Measurements from ENCODE around the gene SLC24A5. TPM values are rescaled to one million over a fixed set of nuclear protein-coding genes. Genes with fewer than 3 reads are reported as not detected.

SLC24A5 gene
- total RNA-seq, 4 donors from 2014 or later = not detected

DNA sequence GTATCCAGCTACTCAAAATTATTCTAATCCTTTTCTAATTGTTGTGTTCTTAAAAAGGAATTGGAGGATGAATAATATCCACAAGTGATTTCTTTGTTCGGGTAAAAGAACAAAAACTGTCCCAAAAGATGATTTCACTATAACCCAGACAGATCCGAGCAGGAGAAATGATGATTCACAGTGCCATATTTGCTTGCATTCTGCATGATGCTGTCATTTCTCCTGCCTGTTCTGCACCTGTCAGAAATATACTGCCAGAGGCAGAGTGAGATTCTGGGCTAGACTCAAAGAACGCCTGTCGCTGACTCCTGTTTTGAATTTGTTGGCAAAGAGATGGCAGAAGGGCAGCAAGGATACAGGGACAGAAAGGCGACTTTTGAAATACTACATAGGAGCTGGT is 34.7 kb upstream of the SLC24A5 start:
- TF ChIP-seq, protein P1, sequence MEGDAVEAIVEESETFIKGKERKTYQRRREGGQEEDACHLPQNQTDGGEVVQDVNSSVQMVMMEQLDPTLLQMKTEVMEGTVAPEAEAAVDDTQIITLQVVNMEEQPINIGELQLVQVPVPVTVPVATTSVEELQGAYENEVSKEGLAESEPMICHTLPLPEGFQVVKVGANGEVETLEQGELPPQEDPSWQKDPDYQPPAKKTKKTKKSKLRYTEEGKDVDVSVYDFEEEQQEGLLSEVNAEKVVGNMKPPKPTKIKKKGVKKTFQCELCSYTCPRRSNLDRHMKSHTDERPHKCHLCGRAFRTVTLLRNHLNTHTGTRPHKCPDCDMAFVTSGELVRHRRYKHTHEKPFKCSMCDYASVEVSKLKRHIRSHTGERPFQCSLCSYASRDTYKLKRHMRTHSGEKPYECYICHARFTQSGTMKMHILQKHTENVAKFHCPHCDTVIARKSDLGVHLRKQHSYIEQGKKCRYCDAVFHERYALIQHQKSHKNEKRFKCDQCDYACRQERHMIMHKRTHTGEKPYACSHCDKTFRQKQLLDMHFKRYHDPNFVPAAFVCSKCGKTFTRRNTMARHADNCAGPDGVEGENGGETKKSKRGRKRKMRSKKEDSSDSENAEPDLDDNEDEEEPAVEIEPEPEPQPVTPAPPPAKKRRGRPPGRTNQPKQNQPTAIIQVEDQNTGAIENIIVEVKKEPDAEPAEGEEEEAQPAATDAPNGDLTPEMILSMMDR (IDR thresholded peaks at IDR 0.05; ENCODE audit: low read depth) = no peak

DNA sequence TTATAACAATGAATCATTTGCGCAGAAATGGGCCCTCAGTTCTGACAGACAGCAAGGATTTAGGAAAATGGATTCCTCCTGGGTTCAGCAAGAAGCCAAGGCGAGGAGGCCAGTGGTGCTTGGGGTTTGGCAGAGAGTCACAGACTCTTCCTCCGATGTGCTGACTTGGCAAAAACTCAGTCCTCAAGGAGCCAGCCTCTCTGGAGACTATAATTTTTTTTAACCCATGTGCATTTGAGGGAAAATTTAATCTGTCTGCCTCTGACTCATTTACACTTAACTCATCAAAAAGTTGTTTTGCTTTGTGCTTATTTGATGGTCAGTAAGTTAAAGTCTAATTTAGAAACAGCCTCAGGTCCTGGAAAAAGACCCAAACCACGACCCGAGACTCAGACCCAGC is 34.2 kb upstream of the SLC24A5 start:
- TF ChIP-seq, protein P1 (IDR thresholded peaks at IDR 0.05; ENCODE audit: low read depth) = no peak

DNA sequence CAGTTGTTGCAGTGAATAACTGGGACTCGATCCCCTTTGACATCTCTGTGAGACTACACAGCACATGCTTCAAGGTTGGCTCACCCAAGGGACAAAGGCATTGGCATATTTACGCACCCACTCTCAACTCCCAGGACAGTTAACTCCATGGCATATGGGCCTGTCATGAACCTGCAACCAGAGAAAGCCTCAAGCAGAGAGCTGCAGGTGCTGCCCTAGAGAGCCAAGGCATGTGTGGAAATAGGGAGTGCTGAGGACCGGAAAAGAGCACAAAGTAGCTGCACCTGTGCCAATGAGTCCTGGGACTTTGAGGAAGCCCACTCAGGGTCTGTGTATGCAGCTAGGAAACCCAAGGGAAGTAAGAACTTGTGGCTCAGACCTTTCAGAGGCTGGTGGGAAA is 32.9 kb upstream of the SLC24A5 start:
- TF ChIP-seq, protein P1 (IDR thresholded peaks at IDR 0.05; ENCODE audit: low read depth) = no peak

DNA sequence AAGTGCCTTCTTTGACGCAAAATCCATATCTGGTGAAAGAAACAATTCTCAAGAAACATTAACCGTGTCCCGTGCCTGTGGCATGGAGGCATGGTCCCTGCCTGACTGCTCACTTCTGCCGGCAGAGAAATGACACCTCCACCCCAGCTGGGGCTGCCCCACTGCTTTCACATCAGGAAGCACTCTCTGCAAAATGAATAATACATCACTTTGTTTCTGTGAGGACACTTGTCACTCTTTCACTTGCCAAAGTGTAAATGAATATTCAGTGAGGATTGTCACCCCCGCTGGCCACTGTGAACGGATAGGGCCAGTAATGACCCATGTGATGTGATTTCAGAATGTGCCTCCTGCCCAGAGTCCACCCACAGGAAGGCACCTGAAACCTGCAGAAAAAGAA is 31.1 kb upstream of the SLC24A5 start:
- TF ChIP-seq, protein P1 (IDR thresholded peaks at IDR 0.05; ENCODE audit: low read depth) = no peak

DNA sequence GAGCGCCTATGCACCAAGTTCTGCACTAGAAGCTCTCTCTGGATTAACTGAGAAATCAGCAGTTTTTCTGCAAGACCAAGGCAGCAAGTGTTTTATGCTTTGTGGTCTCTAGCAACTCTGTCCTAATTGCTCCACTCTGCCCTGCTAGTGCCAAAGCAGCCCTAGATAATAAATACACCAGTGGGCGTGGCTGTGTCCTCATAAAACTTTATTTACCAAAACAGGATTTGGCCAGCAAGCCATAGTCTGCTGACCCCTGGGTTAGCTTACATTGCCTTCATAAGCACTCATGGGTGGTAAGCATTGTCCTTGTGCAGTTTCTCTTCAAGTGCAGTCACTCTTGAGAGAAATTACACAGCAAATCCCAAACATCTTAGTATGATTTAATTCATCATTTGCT is 30.7 kb upstream of the SLC24A5 start:
- TF ChIP-seq, protein P1 (IDR thresholded peaks at IDR 0.05; ENCODE audit: low read depth) = no peak

DNA sequence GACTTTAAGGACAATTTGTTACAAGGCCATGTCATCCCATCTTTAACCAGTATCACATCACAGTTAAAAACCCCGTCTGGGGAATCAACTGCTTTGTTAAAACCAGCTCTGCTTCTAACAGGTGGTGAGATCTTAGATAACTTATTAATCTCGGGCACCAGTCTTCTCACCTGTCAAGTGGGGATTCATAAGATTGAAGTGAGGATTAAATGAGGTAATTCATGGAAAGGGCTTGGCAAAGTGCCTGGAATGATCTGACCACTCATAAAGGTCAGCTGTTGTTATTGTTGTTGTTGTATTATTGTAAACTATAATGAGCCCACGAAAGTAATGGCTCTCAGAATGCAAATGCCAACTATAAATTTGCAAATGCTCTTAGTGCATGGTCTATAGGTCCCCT is 30.1 kb upstream of the SLC24A5 start:
- TF ChIP-seq, protein P1 (IDR thresholded peaks at IDR 0.05; ENCODE audit: low read depth) = no peak

DNA sequence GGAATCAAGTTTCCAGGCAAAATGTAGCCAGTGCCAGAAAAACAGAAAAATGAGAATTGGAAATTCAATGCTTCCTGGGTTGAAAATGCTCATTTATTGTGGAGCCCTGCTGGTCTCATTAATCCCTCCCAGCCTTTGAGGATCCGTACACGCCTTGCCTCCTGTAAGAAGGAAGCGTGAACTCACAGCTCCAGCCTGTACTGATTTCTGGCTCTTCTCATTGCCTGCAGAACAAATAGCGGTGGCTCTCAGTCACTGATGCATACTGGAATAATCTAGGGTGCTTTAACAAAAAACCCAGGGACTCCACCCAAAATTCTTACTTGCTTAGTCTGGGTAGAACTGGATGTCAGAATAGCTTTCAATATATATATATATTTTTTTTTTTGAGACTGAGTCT is 29.3 kb upstream of the SLC24A5 start:
- TF ChIP-seq, protein P1 (IDR thresholded peaks at IDR 0.05; ENCODE audit: low read depth) = no peak
